Measurements from ENCODE around the gene CIRBP. TPM values are rescaled to one million over a fixed set of nuclear protein-coding genes. Genes with fewer than 3 reads are reported as not detected.

The CIRBP gene
- total RNA-seq, 1 donor from 2014 or later = 315 TPM

DNA sequence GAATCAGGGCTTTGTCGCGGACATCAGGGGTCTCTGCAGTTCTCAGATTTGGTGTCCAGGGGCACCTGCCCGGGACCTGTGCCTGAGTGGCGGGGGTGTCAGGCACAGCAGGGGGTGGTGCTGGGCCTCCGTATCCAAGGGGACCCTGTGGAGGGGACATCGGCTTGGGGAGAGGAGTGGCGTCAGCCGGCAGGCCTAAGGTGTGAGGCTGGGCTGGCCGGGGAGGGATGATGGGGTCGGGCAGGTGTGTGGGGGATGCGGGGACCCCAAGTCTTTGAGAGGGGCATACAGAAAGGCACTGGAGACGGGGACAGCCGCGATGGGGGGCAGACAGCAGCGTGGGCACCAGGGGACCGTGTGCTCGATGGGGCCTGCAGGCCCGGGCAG lies 19.1 kb downstream of the CIRBP start:
- no peaks in the 10 kb centered on the region for H3K36me3 Mint-ChIP-seq (ENCODE audit: low read depth, unreplicated experiment)
- H3K27me3 Mint-ChIP-seq (ENCODE audit: unreplicated experiment) = peaks cover 14% of the 10 kb centered on the region
- no peaks in the 10 kb centered on the region for H3K9me3 Mint-ChIP-seq (ENCODE audit: unreplicated experiment)
- H3K4me3 Mint-ChIP-seq (ENCODE audit: unreplicated experiment) = no peak overlapping the region
- no peak overlapping the region for H3K27ac Mint-ChIP-seq (ENCODE audit: unreplicated experiment)
- TF ChIP-seq CTCF (IDR thresholded peaks at IDR 0.05; ENCODE audit: unreplicated experiment) = no peak
- DNase-seq (ENCODE audit: low spot score) = no peak
- H3K4me1 Mint-ChIP-seq (ENCODE audit: unreplicated experiment) = no peaks in the 10 kb centered on the region

- no peak for DNase-seq (ENCODE audit: low spot score)
- Mint-ChIP-seq H3K4me1 (ENCODE audit: unreplicated experiment) (no peaks in the 10 kb centered on the region), H3K27me3 (ENCODE audit: unreplicated experiment) (peaks cover 14% of the 10 kb centered on the region), H3K9me3 (ENCODE audit: unreplicated experiment) (no peaks in the 10 kb centered on the region), H3K27ac (ENCODE audit: unreplicated experiment) (no peak overlapping the region), H3K36me3 (ENCODE audit: low read depth, unreplicated experiment) (no peaks in the 10 kb centered on the region), H3K4me3 (ENCODE audit: unreplicated experiment) (no peak overlapping the region)
- TF ChIP-seq CTCF (IDR thresholded peaks at IDR 0.05; ENCODE audit: unreplicated experiment) = no peak
These were observed 19.9 kb downstream of the CIRBP start for GRCh38 chr19:1288833-1289685.

DNA sequence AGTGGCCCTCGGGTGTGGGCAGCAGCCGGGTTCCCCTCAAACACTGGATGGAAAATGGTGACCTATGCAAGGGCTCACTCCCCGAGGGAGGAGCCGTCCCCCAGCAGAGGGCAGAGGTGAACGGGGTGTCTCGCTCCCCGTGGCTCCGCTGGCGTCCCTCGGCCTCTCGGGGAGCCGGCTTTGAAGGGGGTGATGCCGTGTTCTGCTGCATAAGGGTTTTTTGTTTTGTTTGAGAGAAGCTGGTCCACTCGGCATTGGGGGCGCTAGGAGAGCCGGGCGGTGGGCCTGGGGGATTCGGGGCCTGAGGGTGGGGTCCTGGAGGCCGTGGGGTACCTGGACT lies 20.5 kb downstream of the CIRBP start:
- TF ChIP-seq CTCF (IDR thresholded peaks at IDR 0.05; ENCODE audit: unreplicated experiment) = no peak
- peaks cover 9% of the 10 kb centered on the region for H3K27me3 Mint-ChIP-seq (ENCODE audit: unreplicated experiment)

DNA sequence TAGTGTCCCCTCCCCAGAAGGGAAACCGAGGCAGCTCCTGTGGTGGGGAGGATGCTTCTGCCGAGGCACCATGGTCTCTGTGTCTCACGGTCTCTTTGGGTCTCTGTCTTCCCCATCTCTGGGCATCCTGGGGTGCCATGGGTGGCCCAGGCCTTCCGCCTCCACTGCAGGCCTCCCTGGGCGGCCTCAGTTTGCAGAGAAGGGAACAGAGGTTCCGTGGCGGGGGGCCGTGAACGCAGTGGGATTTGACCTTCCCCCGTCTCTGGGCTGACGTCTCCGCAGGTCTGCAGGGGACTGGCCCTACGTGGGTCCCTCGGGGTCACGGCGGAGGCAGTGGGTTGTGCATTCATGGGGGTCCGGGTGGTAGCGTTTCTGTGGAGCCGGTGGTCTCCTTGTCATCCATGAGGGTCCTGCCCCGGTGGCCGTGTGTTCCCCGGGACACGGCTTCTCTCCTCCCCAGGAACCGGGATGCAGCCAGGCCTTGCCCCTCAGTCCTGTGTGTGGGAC lies 21.1 kb downstream of the CIRBP start:
- Mint-ChIP-seq H3K4me1 (ENCODE audit: unreplicated experiment) (no peaks in the 10 kb centered on the region), H3K4me3 (ENCODE audit: unreplicated experiment) (no peak overlapping the region), H3K9me3 (ENCODE audit: unreplicated experiment) (no peaks in the 10 kb centered on the region), H3K36me3 (ENCODE audit: low read depth, unreplicated experiment) (no peaks in the 10 kb centered on the region), H3K27ac (ENCODE audit: unreplicated experiment) (no peak overlapping the region), H3K27me3 (ENCODE audit: unreplicated experiment) (peaks cover 4% of the 10 kb centered on the region)
- no peak for DNase-seq (ENCODE audit: low spot score)
- TF ChIP-seq CTCF (IDR thresholded peaks at IDR 0.05; ENCODE audit: unreplicated experiment) = no peak

More for the DNA sequence above, 20.5 kb downstream of the CIRBP start:
- Mint-ChIP-seq H3K4me1 (ENCODE audit: unreplicated experiment) (no peaks in the 10 kb centered on the region), H3K36me3 (ENCODE audit: low read depth, unreplicated experiment) (no peaks in the 10 kb centered on the region), H3K4me3 (ENCODE audit: unreplicated experiment) (no peak overlapping the region), H3K9me3 (ENCODE audit: unreplicated experiment) (no peaks in the 10 kb centered on the region), H3K27ac (ENCODE audit: unreplicated experiment) (no peak overlapping the region)
- no peak for DNase-seq (ENCODE audit: low spot score)

Measured in endothelial cell (in vitro differentiated cells).